Fibroblast of skin of abdomen (primary cell): ENCODE results near the gene RPSA.
"Not testable (repeated sequence)": the region's sequence is repeated elsewhere in the genome, so short reads cannot be mapped to it uniquely, and the experiment has no call there.

Source experiments
- DNase-seq: peaks from one replicate; pipeline ENCODE4 v3.0.0-alpha.2; 2013

Gene RPSA

GRCh38 chr3:39420543-39420942 lies 14.0 kb downstream of the RPSA start:
- no peak for DNase-seq

- DNase-seq, result no peak
These were observed 17.0 kb downstream of the RPSA start for GRCh38 chr3:39423436-39423970.

- no peak for DNase-seq
These were observed 19.8 kb downstream of the RPSA start for GRCh38 chr3:39426312-39426711.

- no peak for DNase-seq
These were observed 21.0 kb downstream of the RPSA start for GRCh38 chr3:39427506-39427905.

DNA sequence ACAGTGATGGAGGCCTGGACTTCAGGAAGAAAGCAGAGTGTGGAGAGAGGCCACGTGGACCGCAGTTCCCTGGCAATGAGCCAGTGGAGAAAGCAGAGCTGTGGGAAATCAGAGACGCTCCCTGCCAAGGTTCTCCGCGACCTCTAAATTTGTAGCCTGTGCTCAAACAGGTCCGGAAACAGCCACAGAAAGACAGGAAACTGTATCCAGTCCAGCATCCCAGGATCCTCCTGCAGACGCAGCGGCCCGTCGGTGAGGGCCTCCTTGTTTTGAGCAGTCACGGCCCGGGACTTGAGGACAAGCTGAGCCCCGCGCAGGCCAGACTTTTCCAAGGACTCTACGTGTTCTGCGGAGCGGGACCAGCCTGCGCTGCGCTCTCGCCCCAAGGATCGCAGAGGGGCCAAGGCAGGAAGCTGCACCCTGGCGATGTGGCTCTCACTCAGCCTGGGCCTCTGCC lies 22.3 kb downstream of the RPSA start:
- DNase-seq, result no peak

DNA sequence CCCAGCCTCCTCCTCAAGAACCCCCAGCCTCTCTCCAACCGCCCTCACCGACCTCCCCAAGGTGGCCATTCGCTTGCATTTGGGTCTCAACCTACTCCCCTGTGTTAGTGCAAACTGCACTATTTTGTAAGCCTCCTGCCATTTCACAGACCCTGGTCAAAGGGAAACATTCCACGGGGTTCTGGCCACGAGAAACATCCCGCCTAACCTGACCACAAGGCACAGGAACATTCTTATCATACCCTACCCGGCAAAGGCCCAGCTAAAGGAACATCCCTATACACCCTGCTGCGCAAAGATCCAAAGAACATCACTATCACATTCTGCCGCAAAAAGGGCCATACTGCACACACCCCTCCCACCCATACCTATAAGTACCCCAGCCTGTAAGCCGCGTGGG lies 22.9 kb downstream of the RPSA start:
- no peak for DNase-seq

DNA sequence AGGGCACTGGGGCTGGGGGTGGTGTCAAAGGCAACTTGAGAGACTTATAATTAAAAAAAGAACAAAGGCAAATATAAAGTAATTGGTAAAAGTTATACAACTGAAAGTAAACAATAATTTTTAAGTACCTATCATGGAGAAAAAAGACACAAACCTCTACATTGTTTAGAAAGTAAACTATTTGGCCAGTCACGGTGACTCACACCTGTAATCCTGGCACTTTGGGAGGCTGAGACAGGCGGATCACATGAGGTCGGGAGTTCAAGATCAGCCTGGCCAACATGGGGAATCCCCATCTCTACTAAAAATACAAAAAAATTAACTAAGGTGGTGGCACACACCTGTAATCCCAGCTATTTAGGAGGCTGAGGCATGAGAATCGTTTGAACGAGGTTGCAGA lies 25.8 kb downstream of the RPSA start:
- DNase-seq, result no peak

- peak; percentile 49 for DNase-seq
These were observed 27.1 kb downstream of the RPSA start for GRCh38 chr3:39433642-39434041.

DNA sequence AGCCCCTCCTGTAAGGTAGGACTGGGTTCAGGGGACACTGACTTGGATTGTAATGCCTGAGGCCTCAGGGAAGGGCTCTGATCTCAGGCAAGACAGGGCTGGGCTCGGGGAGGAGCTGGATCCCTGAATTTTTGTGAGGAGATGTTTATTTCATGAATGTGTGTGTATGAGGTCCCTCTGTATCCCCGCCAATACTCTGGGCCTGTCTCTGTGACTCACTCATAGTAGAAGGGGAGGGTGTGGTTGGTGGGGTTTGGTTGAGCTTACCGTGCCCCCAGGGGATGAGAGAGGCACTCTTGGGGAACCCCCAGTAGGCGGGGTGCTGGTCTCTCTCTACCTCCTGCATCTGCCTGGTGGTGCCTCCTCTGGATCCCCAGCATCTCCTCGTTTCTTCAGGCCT lies 28.1 kb downstream of the RPSA start:
- peak; percentile 16 for DNase-seq

GRCh38 chr3:39435006-39435748 lies 28.7 kb downstream of the RPSA start:
- DNase-seq, result no peak

DNA sequence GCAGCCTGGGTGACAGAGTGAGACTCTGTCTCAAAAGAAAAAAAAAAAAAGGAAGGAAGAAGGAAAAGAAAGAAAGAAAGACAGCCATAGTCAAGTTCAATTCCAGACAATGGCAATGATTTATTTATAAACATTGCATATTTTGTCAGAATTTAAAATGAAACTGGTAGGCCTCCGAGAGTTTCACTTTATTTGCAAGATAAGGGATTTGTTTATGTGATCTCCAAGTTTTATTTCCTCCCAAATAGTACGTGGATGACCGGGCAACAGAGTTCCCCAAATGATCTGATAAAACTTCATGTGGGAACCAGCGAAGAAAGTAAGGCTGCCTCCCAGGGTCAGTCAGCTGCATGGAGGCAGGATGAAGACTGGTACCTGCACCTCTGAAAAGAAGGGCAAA lies 32.4 kb downstream of the RPSA start:
- DNase-seq, result no peak

DNA sequence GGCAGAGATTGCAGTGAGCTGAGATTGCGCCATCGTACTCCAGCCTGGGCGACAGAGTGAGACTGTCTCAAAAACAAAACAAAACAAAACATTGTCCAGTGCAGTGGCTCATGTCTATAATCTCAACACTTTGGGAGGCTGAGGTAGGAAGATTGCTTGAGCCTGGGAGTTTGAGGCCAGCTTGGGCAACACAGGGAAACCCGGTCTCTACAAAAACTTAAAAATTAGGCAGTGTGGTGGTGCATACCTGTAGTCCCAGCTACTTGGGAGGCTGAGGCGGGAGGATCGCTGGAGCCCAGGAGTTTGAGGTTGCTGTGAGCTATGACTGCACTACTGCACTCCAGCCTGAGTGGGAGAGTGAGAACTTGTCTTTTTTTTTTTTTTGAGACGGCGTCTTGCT lies 33.8 kb downstream of the RPSA start:
- no peak for DNase-seq

DNA sequence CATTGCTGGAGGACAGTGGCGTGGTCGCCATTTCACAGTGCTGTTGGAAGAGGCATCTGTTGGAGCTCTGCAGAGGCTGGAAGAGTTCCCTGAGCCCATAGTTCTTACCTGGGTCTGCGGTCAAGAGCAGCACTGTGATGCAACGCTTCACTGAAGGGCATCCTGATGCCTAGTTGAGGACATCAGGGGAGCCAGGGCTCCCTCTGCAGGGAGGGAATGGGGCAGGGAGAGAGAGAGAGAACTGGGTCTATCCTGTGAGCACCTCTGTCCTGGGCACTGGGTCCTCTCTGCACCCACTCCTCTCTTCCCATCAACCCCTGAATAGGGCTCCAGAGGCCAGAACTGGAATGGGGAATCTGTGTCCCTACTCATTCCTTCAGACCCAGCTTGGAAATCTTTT lies 37.0 kb downstream of the RPSA start:
- DNase-seq, result no peak

- DNase-seq, result no peak
These were observed 39.4 kb downstream of the RPSA start for GRCh38 chr3:39445927-39446326.

DNA sequence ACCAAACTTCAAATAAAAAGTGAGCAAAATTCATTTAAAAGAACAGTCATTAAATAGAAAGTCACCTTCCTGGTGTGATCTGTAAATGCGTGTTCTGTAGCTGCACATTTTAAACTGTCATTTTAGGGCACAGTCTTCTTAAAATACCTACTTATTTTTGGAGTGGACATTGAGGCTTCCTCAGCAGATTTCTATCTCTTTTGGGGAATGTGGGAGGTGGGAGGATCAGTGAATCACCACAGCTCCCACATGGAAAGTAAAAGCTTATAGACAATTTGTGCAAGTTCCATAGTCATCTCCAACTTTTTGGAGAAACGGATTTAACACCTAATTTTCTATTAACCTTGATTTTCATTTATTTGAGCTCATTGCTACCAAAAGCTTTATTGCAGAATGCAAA lies 39.9 kb downstream of the RPSA start:
- no peak for DNase-seq

DNA sequence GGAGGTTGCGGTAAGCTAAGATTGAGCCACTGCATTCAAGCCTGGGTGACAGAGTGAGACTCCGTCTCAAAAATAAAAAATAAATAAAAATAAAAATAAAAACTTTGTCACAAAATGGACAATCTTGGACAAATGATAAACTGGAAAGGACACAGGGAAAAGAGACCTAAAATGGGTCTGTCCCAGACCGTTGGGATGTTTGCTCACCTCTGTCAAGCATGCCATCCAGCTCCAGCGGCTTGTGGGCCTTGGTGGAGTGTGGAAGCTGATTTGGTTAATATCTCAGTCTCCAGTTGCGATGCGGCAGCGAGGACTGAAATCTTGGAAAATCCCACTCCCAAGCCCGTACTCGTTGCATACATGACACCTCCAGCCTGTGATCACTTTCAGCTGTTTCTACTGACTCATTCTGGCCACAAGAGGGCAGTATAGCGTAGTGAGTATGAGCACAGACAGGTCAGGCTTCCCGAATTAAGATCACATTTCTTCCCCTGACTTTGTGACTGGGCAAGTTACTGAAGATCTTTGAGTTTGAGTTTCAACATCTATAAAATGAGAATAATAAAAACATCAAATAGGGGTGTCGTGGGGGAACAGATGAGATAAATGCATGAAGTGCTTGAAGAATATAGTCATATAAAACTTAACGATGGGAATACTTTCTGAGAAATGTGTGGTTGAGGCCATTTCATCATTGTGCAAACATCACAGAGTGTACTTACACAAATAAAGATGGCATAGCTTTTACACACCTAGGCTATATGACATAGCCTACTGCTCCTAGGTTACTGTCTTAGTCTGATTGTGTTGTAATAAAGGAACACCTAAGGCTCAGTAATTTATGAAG lies 41.3 kb downstream of the RPSA start:
- DNase-seq, result peak; percentile 77

GRCh38 chr3:39448506-39449233 lies 42.1 kb downstream of the RPSA start:
- DNase-seq, result no peak

DNA sequence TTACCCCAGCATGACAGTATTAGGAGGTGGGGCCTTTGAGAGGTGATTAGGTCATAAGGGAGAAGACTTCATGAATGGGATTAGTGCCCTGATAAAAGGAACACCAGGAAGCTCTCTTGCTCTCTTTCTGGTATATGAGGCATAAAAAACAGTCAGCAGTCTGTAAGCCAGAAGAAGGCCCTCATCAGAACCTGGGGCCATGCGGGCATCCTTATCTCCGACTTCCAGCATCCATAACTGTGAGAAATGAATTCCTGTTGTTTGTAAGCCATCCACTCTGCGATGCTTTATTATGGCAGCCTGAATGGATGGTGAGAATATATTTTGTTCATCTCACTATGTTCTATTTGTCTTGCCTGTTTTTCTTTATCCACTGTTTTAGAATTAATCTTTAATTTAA lies 43.3 kb downstream of the RPSA start:
- no peak for DNase-seq

GRCh38 chr3:39453134-39453533 lies 46.6 kb downstream of the RPSA start:
- DNase-seq, result no peak

GRCh38 chr3:39453872-39454271 lies 47.4 kb downstream of the RPSA start:
- not testable (repeated sequence) for DNase-seq

- no peak for DNase-seq
These were observed 48.2 kb downstream of the RPSA start for GRCh38 chr3:39454591-39455217.

GRCh38 chr3:39456159-39456558 lies 49.6 kb downstream of the RPSA start:
- no peak for DNase-seq

GRCh38 chr3:39457361-39457760 lies 50.8 kb downstream of the RPSA start:
- no peak for DNase-seq
